HepG2 (cell line): Measurements from ENCODE around the gene PNO1. TPM values are rescaled to one million over a fixed set of nuclear protein-coding genes. Genes with fewer than 3 reads are reported as not detected.

ENCODE experiments used
- ASH2L ChIP-seq: fragments of 300-600, 200-600 bp; sonication (generic); IDR thresholded peaks from 2 replicates; pipeline ENCODE4 v1.7.0; 2017; ENCODE audit warnings: low read depth, mild to moderate bottlenecking, moderate library complexity, mixed read lengths, low read length; ENCODE audit not compliant: insufficient read length
- KDM4B ChIP-seq: sonication (generic); formaldehyde crosslinking; IDR thresholded peaks from 2 replicates; pipeline ENCODE4 v1.4.0; 2020; ENCODE audit warnings: missing genetic modification reagents
- MAFK ChIP-seq, 2 experiments: IDR thresholded peaks in 1 of 2; conservative IDR thresholded peaks in 1 of 2; 2 replicates each; pipeline ENCODE4 v1.6.1; 2011; ENCODE audit warnings: improper control_type of control experiment in 2 of 2, low read length in 2 of 2
- NFKB2 ChIP-seq: sonication (generic); formaldehyde crosslinking; IDR thresholded peaks from 2 replicates; pipeline ENCODE4 v1.4.0; 2020; ENCODE audit warnings: missing genetic modification reagents, borderline replicate concordance
- ONECUT2 ChIP-seq: sonication (generic); formaldehyde crosslinking; IDR thresholded peaks from 2 replicates; pipeline ENCODE4 v1.4.0; 2020; ENCODE audit warnings: missing genetic modification reagents
- PAX8 ChIP-seq: sonication (generic); formaldehyde crosslinking; IDR thresholded peaks from 2 replicates; pipeline ENCODE4 v1.8.0; 2022; ENCODE audit warnings: mild to moderate bottlenecking, missing genetic modification reagents, borderline replicate concordance
- SIN3A ChIP-seq: IDR thresholded peaks from 2 replicates; pipeline ENCODE4 v1.6.1; 2011; ENCODE audit warnings: low read depth, mild to moderate bottlenecking, control low read depth, low read length, borderline replicate concordance
- ZFP36L1 ChIP-seq: sonication (generic); formaldehyde crosslinking; IDR thresholded peaks from 2 replicates; pipeline ENCODE4 v1.8.0; 2022; ENCODE audit warnings: mild to moderate bottlenecking, missing genetic modification reagents, moderate library complexity
- ZNF292 ChIP-seq: sonication (generic); formaldehyde crosslinking; IDR thresholded peaks from 2 replicates; pipeline ENCODE4 v1.8.1; 2022; ENCODE audit warnings: mild to moderate bottlenecking, low read depth, missing genetic modification reagents, borderline replicate concordance
- ZNF510 ChIP-seq: sonication (generic); formaldehyde crosslinking; IDR thresholded peaks from 2 replicates; pipeline ENCODE4 v1.4.0; 2020; ENCODE audit warnings: low read depth, mild to moderate bottlenecking, missing genetic modification reagents
- polyA plus RNA-seq, 8 experiments: library from polyadenylated mRNA; depleted of rRNA in 3 of 8; stranded (reverse) in 7 of 8; unstranded in 1 of 8; fragments of >200 nt; fragmentation: Illumina TruSeq in 4 of 8; extraction: Trizol in 4 of 8; gene quantifications; 2 replicates each; pipeline versions ENCODE4 v1.2.1 to v1.2.3, GENCODE V29; 2011 to 2016; ENCODE audit warnings: low read depth in 4 of 8, missing spikeins in 1 of 8, mixed read lengths in 1 of 8; ENCODE audit not compliant: insufficient read depth in 1 of 8
- total RNA-seq, 5 experiments: library from RNA; depleted of rRNA; stranded (reverse); fragments of >200 nt; fragmentation: Illumina TruSeq; extraction: Trizol; gene quantifications; 2 replicates each; pipeline ENCODE4 v1.2.3, GENCODE V29; 2016; ENCODE audit warnings: low read depth in 1 of 5
- TF ChIP-seq, protein P1 (sequence below): sonication (generic); formaldehyde crosslinking; IDR thresholded peaks from 2 replicates; pipeline ENCODE4 v1.4.0; 2020; ENCODE audit warnings: mild to moderate bottlenecking, missing genetic modification reagents
- TF ChIP-seq, protein P2 (sequence below): sonication (generic); formaldehyde crosslinking; IDR thresholded peaks from 2 replicates; pipeline ENCODE4 v1.4.0; 2020; ENCODE audit warnings: missing genetic modification reagents
- TF ChIP-seq, protein P3 (sequence below): sonication (generic); formaldehyde crosslinking; IDR thresholded peaks from 2 replicates; pipeline ENCODE4 v1.5.0; 2020; ENCODE audit warnings: missing genetic modification reagents
- TF ChIP-seq, protein P4 (sequence below): IDR thresholded peaks from 2 replicates; pipeline ENCODE4 v1.6.1; 2016
- TF ChIP-seq, protein P5 (sequence below): sonication (generic); formaldehyde crosslinking; IDR thresholded peaks from 2 replicates; pipeline ENCODE4 v1.9.0; 2022; ENCODE audit warnings: missing genetic modification reagents, mild to moderate bottlenecking, borderline replicate concordance
- TF ChIP-seq, protein P6 (sequence below): sonication (generic); formaldehyde crosslinking; IDR thresholded peaks from 2 replicates; pipeline ENCODE4 v1.4.0; 2020; ENCODE audit warnings: missing genetic modification reagents, borderline replicate concordance

PNO1 gene
- total and polyA plus RNA-seq, 2 of the 13 experiments (the other 11 are each of a cell fraction or from before 2014, with no cell fraction given), result 12.8 to 48.5 TPM

DNA sequence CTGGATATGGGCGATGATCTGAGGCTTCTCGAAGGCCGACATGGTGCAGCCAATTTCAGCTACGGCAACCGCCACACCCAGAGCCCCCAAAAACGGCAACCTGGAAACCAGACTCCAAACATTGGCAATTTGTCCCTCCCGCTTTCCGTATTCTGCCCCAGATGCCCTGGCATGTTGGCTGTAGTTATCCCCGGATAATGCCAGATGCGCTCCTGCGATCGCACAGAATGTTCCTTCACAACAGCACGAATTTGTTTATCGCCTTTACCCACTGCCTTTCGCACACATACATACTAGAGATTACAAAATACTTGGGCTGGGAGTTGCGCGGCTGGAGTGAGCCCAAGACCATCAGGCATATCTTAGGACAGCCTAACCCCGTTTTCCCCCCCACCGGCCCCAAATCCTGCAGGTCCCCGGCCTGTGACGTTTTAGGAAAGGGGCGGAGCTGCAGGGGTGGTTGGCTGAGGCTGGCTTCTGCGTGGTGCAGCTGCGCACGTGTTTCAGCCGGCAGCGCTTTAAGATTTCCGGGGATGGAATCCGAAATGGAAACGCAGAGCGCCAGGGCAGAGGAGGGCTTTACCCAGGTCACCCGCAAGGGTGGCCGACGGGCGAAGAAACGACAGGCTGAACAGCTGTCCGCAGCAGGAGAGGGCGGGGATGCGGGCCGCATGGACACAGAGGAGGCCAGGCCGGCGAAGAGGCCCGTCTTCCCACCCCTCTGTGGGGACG lies at the start of gene PNO1 (continued):
- TF ChIP-seq, protein P1, sequence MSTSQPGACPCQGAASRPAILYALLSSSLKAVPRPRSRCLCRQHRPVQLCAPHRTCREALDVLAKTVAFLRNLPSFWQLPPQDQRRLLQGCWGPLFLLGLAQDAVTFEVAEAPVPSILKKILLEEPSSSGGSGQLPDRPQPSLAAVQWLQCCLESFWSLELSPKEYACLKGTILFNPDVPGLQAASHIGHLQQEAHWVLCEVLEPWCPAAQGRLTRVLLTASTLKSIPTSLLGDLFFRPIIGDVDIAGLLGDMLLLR (CRISPR knock-in tag), result peak; percentile 88; the same call in 1 of the 2 replicates
- TF ChIP-seq, protein P2, sequence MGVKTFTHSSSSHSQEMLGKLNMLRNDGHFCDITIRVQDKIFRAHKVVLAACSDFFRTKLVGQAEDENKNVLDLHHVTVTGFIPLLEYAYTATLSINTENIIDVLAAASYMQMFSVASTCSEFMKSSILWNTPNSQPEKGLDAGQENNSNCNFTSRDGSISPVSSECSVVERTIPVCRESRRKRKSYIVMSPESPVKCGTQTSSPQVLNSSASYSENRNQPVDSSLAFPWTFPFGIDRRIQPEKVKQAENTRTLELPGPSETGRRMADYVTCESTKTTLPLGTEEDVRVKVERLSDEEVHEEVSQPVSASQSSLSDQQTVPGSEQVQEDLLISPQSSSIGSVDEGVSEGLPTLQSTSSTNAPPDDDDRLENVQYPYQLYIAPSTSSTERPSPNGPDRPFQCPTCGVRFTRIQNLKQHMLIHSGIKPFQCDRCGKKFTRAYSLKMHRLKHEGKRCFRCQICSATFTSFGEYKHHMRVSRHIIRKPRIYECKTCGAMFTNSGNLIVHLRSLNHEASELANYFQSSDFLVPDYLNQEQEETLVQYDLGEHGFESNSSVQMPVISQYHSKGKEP (CRISPR knock-in tag), result no peak
- TF ChIP-seq NFKB2, result peak; percentile 80; the same call in 1 of the 2 replicates
- TF ChIP-seq MAFK (conservative IDR thresholded peaks at IDR 0.05 in 1 of 2, IDR thresholded peaks at IDR 0.05 in 1 of 2; ENCODE audit: low read length in 2 of 2), result 0 out of 4 replicates have a peak, but pooled peaks of 1 of the 2 experiments have one; percentile 1
- TF ChIP-seq KDM4B (CRISPR knock-in tag), result 0 out of 2 replicates have a peak, but pooled peaks have one; percentile 16
- TF ChIP-seq, protein P3, sequence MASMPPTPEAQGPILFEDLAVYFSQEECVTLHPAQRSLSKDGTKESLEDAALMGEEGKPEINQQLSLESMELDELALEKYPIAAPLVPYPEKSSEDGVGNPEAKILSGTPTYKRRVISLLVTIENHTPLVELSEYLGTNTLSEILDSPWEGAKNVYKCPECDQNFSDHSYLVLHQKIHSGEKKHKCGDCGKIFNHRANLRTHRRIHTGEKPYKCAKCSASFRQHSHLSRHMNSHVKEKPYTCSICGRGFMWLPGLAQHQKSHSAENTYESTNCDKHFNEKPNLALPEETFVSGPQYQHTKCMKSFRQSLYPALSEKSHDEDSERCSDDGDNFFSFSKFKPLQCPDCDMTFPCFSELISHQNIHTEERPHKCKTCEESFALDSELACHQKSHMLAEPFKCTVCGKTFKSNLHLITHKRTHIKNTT (CRISPR knock-in tag), result no peak
- no peak for TF ChIP-seq PAX8 (CRISPR knock-in tag)
- TF ChIP-seq, protein P4, sequence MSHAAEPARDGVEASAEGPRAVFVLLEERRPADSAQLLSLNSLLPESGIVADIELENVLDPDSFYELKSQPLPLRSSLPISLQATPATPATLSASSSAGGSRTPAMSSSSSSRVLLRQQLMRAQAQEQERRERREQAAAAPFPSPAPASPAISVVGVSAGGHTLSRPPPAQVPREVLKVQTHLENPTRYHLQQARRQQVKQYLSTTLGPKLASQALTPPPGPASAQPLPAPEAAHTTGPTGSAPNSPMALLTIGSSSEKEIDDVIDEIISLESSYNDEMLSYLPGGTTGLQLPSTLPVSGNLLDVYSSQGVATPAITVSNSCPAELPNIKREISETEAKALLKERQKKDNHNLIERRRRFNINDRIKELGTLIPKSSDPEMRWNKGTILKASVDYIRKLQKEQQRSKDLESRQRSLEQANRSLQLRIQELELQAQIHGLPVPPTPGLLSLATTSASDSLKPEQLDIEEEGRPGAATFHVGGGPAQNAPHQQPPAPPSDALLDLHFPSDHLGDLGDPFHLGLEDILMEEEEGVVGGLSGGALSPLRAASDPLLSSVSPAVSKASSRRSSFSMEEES (CRISPR knock-in tag), result peak; percentile 58
- peak; percentile 89 for TF ChIP-seq ZNF292 (CRISPR knock-in tag)
- TF ChIP-seq, protein P5, sequence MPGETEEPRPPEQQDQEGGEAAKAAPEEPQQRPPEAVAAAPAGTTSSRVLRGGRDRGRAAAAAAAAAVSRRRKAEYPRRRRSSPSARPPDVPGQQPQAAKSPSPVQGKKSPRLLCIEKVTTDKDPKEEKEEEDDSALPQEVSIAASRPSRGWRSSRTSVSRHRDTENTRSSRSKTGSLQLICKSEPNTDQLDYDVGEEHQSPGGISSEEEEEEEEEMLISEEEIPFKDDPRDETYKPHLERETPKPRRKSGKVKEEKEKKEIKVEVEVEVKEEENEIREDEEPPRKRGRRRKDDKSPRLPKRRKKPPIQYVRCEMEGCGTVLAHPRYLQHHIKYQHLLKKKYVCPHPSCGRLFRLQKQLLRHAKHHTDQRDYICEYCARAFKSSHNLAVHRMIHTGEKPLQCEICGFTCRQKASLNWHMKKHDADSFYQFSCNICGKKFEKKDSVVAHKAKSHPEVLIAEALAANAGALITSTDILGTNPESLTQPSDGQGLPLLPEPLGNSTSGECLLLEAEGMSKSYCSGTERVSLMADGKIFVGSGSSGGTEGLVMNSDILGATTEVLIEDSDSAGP (CRISPR knock-in tag), result peak; percentile 86
- 0 out of 2 replicates have a peak, but pooled peaks have one; percentile 10 for TF ChIP-seq ONECUT2 (CRISPR knock-in tag)
- peak; percentile 97 for TF ChIP-seq ZFP36L1 (CRISPR knock-in tag)
- TF ChIP-seq ASH2L, result peak; percentile 100
- peak; percentile 93 for TF ChIP-seq ZNF510
- TF ChIP-seq, protein P6, sequence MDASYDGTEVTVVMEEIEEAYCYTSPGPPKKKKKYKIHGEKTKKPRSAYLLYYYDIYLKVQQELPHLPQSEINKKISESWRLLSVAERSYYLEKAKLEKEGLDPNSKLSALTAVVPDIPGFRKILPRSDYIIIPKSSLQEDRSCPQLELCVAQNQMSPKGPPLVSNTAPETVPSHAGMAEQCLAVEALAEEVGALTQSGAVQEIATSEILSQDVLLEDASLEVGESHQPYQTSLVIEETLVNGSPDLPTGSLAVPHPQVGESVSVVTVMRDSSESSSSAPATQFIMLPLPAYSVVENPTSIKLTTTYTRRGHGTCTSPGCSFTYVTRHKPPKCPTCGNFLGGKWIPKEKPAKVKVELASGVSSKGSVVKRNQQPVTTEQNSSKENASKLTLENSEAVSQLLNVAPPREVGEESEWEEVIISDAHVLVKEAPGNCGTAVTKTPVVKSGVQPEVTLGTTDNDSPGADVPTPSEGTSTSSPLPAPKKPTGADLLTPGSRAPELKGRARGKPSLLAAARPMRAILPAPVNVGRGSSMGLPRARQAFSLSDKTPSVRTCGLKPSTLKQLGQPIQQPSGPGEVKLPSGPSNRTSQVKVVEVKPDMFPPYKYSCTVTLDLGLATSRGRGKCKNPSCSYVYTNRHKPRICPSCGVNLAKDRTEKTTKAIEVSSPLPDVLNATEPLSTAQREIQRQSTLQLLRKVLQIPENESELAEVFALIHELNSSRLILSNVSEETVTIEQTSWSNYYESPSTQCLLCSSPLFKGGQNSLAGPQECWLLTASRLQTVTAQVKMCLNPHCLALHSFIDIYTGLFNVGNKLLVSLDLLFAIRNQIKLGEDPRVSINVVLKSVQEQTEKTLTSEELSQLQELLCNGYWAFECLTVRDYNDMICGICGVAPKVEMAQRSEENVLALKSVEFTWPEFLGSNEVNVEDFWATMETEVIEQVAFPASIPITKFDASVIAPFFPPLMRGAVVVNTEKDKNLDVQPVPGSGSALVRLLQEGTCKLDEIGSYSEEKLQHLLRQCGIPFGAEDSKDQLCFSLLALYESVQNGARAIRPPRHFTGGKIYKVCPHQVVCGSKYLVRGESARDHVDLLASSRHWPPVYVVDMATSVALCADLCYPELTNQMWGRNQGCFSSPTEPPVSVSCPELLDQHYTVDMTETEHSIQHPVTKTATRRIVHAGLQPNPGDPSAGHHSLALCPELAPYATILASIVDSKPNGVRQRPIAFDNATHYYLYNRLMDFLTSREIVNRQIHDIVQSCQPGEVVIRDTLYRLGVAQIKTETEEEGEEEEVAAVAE (CRISPR knock-in tag), result peak; percentile 77; the same call in 1 of the 2 replicates
- peak; percentile 98 for TF ChIP-seq SIN3A
